GM06990 (cell line): ENCODE data around the gene RNF141.

ENCODE experiments used
- DNase-seq: peaks from one replicate; pipeline ENCODE4 v3.0.0-alpha.2; 2011; ENCODE audit not compliant: insufficient read length; ENCODE audit errors: extremely low read depth
- H3K27me3 ChIP-seq: replicated peaks from 2 replicates; pipeline ENCODE4 v1.6.0; 2011; ENCODE audit warnings: low read length; ENCODE audit not compliant: control insufficient read depth, insufficient read depth
- H3K36me3 ChIP-seq: 2 replicates; pipeline ENCODE4 v1.5.1; 2011; ENCODE audit warnings: low read length; ENCODE audit not compliant: control insufficient read depth, insufficient read depth
- H3K4me3 ChIP-seq: replicated peaks from 2 replicates; pipeline ENCODE4 v1.5.1; 2011; ENCODE audit warnings: low read depth, mild to moderate bottlenecking, control low read depth, low read length
- CTCF ChIP-seq: IDR thresholded peaks from 2 replicates; pipeline ENCODE4 v1.5.1; 2011; ENCODE audit warnings: low read length, control low read depth, mild to moderate bottlenecking, inconsistent platforms; ENCODE audit not compliant: insufficient read depth, poor library complexity, severe bottlenecking

Gene RNF141

GRCh38 chr11:10490398-10491241 is 50.4 kb downstream of the RNF141 start:
- no peak for DNase-seq
- no peaks in the 10 kb centered on the region for H3K27me3 ChIP-seq
- no peak for TF ChIP-seq CTCF
- H3K36me3 ChIP-seq = peaks cover 36% of the 10 kb centered on the region
- H3K4me3 ChIP-seq = no peak overlapping the region

GRCh38 chr11:10490032-10490397 is 51.0 kb downstream of the RNF141 start:
- H3K27me3 ChIP-seq = no peaks in the 10 kb centered on the region
- H3K36me3 ChIP-seq = peaks cover 35% of the 10 kb centered on the region

GRCh38 chr11:10488934-10489691 is 51.9 kb downstream of the RNF141 start:
- peak; percentile 49 for DNase-seq
- Histone ChIP-seq H3K27me3 (no peaks in the 10 kb centered on the region), H3K4me3 (no peak overlapping the region), H3K36me3 (peaks cover 36% of the 10 kb centered on the region)
- TF ChIP-seq CTCF = no peak

More at GRCh38 chr11:10490032-10490397, 51.0 kb downstream of the RNF141 start:
- DNase-seq = no peak
- no peak for TF ChIP-seq CTCF
- no peak overlapping the region for H3K4me3 ChIP-seq

GRCh38 chr11:10488121-10488933 is 52.7 kb downstream of the RNF141 start:
- no peak for TF ChIP-seq CTCF
- Histone ChIP-seq H3K36me3 (peaks cover 38% of the 10 kb centered on the region), H3K4me3 (no peak overlapping the region), H3K27me3 (no peaks in the 10 kb centered on the region)
- DNase-seq = peak; percentile 30

- Histone ChIP-seq H3K36me3 (peaks cover 36% of the 10 kb centered on the region), H3K27me3 (no peaks in the 10 kb centered on the region)
- DNase-seq = no peak
These were observed 53.9 kb downstream of the RNF141 start for GRCh38 chr11:10487002-10487647.

More at GRCh38 chr11:10487002-10487647, 53.9 kb downstream of the RNF141 start:
- TF ChIP-seq CTCF = no peak
- H3K4me3 ChIP-seq = no peak overlapping the region
